NOMO-1 treated with DMSO at 0.1 percent for 48 hours (cell line): ENCODE data around the gene PLPP1.

Source experiments
- DNase-seq: peaks from one replicate; lab custom pipeline; 2025; ENCODE audit not compliant: unreplicated experiment; lab: John Stamatoyannopoulos, UW

Gene PLPP1

GRCh38 chr5:55534436-55535198 lies at the start of gene PLPP1:
TSS of gene PLPP1 (minus strand) at chr5:55534964. CDS start at chr5:55534629, 335 bp downstream.
- DNase-seq = peak; percentile 64

GRCh38 chr5:55583578-55583977 lies 48.8 kb upstream of the PLPP1 start:
- no peak for DNase-seq

GRCh38 chr5:55582256-55582655 lies 47.5 kb upstream of the PLPP1 start:
- DNase-seq = peak; percentile 6

- no peak for DNase-seq
These were observed 45.3 kb upstream of the PLPP1 start for GRCh38 chr5:55580042-55580441.

- no peak for DNase-seq
These were observed 44.0 kb upstream of the PLPP1 start for GRCh38 chr5:55578771-55579170.

- DNase-seq = no peak
These were observed 42.7 kb upstream of the PLPP1 start for GRCh38 chr5:55577353-55578060.

GRCh38 chr5:55576661-55577060 lies 41.9 kb upstream of the PLPP1 start:
- no peak for DNase-seq

- peak; percentile 52 for DNase-seq
These were observed 41.2 kb upstream of the PLPP1 start for GRCh38 chr5:55575815-55576583.

- DNase-seq = no peak
These were observed 37.8 kb upstream of the PLPP1 start for GRCh38 chr5:55572600-55572999.

- DNase-seq = no peak
These were observed 37.3 kb upstream of the PLPP1 start for GRCh38 chr5:55572020-55572419.

- DNase-seq = no peak
These were observed 35.8 kb upstream of the PLPP1 start for GRCh38 chr5:55570570-55570969.

GRCh38 chr5:55570026-55570425 lies 35.3 kb upstream of the PLPP1 start:
- no peak for DNase-seq

GRCh38 chr5:55569513-55569865 lies 34.7 kb upstream of the PLPP1 start:
- no peak for DNase-seq

GRCh38 chr5:55568654-55569512 lies 34.1 kb upstream of the PLPP1 start:
- DNase-seq = no peak

- no peak for DNase-seq
These were observed 30.0 kb upstream of the PLPP1 start for GRCh38 chr5:55564721-55565120.

GRCh38 chr5:55558484-55558883 lies 23.7 kb upstream of the PLPP1 start:
- DNase-seq = no peak

GRCh38 chr5:55557123-55557522 lies 22.4 kb upstream of the PLPP1 start:
- DNase-seq = no peak

- DNase-seq = no peak
These were observed 19.9 kb upstream of the PLPP1 start for GRCh38 chr5:55554585-55555202.

GRCh38 chr5:55551904-55552303 lies 17.1 kb upstream of the PLPP1 start:
- no peak for DNase-seq

GRCh38 chr5:55551358-55551757 lies 16.6 kb upstream of the PLPP1 start:
- DNase-seq = no peak
